GM21447 (cell line): ENCODE data around the gene CASP3.
A peak's percentile ranks its signal among the peaks of the same experiment; 100 is the strongest.

ENCODE experiments used
- ATAC-seq: cut with Tn5 transposase; IDR thresholded peaks from one replicate; pipeline ENCODE4 v1.9.1; 2021; ENCODE audit not compliant: unreplicated experiment

CASP3 gene

DNA sequence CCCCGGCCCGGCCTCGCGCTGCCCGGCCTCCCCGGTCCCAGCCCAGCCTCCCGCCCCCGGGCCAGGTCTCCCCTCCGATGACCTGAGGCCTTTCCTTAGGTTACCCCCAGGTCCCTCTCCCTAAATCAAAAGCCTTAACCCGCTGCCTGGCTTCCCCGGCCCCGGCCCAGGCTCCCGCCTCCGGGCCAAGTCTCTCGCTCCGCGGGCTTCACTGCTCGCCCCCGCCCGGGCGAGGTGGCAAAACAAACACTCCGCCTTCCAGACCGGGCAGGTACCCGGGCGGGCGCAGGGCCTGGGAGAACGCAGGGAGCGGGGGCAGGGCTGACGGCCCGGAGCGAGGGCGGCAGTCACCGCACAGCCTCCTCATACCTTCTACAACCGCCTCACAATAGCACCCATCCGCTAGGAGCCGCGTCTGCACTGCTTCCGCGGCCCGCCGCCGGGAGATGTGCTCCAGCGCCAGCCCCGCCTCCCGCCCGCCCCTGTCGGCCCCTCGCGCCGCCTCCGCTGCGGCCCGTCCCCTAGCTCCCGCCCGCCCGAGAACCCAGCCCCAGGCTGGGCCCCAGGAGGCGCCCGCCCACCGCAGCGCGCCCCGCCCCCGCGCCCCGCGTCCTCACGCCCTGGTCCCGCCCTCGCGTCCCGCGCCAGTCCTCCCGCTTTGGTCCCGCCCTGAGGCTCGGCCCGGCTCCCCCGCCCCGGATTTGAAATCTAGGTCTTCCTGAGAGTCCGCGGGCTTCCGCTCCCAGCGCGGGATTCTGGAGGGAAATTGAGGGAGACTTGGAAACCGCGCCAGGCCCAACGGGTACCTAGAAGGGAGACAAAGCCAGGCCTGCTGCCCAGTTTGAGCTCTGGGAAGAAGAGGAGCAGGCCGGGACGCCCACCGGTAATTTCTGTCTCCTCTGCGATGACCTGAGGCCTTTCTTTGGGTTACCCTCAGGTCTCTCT is at the start of gene CASP3, which contains the start of gene PRIMPOL:
CASP3 (minus strand) TSS at position 422 of the 945 bp plus-strand sequence. CDS start 10,994 bp downstream, outside the sequence.
PRIMPOL (plus strand) TSS at position 713 of the 945 bp plus-strand sequence. CDS start 7,403 bp downstream, outside the sequence.
- peak; percentile 79 for ATAC-seq

DNA sequence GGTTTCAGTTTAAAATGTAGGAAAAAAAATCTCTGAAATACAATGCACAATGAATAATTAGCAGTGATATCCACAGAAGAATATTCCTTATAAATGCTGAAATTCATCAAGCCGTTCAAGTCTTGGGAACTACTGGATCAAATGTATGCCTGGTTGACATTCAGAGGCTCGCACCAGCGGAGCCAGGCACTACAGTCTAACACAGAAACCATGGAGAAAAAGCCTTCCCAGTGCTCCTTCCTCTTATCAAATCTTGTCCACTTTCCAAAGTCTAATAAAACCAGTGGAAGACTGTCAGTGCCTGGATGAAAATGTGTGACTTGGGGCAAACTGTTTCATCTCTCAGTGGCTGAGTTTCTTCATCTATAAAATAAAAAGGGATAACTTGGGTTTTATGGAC is 48.7 kb upstream of the CASP3 start:
- ATAC-seq, result no peak

DNA sequence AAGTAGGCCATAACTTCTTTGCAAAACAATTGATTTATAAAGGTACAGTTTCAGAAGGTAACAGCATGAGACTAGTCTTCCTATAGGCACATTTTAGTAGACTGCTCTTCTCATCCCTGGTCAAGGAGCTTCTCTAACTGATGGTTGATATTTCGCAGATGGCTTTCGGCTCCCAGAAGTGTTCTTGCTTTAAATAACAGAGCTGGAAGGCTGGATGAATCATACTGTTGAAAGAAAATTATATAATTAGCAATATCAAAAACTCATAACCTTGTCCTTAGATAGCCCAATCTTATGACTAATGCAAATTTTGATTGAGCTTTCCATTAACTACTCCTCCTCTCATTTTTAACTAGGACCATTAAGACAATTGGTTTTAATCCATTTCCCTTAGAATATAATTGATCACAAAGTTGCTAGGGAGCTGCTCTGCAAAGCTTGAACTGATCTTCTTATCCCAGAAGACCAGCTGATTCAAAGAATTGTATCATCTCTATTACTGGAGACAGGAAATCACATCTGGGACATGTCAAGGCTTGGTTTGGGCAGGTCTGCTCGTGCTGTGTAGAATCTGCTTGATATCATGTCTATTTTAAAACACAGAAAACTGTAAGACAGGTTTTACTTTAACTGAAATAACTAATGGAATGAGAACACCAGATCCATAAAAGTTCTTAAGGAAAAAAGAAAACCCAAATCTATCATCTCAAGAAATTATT is 46.1 kb upstream of the CASP3 start:
- no peak for ATAC-seq

DNA sequence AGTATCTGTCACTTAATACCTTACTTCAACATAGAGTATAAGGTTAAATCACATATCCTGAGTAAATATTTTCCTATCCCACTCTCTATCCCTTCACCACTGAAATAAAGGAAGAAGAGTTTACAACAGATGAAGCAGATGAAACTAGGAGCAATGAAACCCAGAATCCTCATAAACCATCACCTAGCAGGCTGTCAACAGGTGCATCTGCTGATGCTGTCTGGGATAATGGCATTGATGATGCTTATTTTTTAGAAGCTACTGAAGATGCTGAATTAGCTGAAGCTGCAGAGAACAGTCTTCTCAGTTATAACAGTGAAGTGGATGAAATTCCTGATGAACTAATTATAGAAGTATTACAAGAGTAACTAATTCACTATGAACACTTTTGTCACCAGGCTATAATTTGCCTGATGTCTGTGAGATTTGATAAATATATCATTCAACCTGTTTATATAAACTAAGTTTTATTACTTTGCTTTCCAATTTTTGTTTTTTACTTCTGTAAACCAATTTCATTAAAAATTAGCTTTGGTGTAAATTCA is 45.2 kb upstream of the CASP3 start:
- ATAC-seq, result no peak

DNA sequence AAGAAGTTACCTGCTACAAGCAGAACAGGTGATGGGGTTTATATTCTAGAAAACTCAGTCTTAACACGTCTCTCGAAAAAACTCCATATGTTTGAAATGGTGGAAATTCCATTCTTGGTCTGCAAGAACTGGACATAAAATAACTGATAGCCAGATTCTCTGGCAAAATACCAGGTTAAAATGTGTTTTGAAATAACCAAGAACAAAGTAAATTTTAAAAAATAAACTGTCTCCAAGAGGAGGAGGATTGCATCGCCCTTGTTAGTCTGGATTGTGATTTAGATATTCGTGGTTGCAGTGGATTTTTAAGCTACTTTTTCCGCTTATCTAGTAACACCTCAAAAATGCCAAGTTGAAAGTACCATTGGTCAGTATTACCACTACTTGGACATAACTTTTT is 43.8 kb upstream of the CASP3 start:
- ATAC-seq, result no peak

DNA sequence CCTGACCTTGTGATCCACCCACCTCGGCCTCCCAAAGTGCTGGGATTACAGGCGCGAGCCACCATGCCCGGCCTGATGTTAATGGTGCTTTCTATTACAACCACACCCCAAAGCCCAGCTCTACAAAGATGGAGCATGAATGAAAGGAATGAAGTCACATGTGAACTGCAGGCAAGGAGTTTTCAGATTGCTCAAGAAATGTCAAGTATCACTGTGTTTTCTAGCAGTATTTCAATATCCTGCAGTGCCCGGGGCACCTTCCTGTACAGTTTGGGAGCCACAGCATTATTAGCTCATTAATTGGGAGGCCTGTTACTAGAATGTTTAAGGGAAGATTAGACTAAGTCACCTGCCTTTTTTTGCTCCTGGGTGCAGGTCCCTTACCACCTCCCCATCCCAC is 40.4 kb upstream of the CASP3 start:
- no peak for ATAC-seq

DNA sequence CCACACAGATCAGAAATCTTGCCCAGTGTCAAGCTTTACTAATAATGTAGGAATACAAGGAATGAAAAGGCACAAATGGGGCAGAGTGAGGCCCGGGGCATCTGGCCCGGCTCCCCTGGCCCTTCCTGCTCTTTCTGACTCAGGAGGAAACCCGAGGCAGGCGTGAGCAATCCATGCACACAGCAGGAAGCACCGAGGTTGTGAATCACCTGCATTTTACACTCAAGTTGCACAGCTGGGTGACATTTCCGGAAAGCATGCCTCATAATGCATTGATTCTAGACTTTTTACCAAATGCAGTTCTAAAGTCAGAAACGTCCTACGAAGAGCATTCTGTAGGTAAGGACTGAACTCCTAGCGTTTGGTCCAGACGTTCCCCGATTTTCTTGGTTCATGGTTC is 39.2 kb upstream of the CASP3 start:
- no peak for ATAC-seq

DNA sequence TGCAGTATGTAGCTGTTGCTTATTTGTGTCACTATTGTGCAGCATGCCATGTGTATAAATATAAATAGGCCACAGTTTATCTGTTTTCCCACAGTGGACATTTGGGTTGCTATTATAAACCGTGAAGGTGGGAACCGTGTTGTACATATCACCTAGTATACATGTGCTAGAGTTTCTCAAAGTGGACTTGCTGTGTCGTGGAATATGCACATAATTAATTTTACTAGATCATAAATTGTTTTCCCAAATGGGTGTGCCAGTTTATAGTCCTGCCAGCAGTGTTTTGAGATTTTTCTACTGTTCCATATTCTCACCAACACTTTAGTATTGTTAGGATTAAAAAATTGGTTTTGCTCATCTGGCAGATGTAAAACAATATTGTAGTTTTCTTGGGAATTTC is 38.8 kb upstream of the CASP3 start:
- no peak for ATAC-seq

DNA sequence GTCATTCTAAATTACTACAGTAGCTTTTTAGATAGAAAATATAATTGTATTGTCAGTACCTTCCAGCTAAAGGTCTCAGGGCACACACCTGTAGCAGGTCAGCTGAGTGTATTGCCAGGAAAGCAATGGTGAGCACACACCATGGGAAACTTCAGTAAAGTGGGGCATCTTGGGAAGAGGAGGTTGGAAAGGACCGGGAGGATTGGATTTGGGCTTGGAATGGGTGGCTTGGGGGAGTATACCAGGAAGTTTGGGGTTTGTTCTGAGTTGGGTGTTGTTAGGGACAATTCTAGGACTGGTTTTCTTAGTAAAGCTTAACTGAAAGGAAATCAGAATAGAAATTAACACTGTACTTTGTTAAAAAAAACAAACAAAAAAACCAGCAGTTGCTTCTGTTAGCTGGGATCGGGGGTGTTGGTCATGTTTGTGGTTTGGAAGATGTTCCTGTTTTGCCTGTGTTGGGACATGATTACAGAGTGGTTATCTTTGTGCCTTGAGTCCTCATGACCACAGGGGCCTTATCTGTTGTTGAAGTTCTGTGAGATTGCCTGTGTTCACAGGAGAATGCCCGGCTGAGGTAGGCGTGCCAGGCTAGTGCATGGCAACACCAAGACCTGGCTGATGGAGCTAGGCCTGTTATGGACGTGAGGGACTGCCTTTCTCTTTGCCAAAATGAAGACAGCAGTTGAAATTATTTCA is 35.4 kb upstream of the CASP3 start:
- no peak for ATAC-seq

DNA sequence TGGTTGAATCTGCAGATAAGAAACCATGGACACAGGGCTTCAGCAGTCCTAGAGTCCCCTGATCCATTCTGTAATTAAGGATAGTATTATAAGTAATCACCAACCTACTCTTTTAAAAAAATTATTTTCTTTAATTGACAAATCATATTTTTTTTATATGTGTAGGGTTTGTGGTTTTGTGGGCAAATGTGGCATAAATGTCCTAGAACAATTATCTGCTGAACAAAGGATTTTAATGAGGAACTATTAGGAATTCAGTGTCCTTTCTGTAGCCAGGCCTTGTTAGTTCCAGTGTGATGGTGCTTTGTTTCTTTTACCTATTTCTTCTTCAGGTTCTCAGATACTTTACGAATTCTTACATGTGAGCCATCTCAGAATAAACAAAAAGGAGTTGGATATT is 32.7 kb upstream of the CASP3 start:
- ATAC-seq, result no peak

DNA sequence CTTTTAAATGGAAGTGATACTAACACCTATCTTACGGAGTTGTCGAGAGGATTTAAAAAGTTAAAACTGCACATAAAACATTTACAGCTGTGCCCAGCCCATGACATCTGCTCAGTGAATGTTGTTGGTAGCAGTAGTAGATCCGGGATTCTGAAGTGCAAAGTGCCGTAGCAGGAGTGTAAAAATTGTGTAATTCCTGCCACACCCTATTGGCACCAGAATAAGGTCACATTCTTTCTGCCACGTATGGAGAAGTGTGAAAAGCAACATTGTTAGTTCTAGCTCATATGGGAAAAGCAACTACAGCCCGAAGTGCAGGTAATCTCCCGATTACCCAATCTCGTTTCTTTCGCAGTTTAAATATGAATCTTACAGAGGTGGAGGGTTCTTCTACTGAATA is 31.5 kb upstream of the CASP3 start:
- ATAC-seq, result no peak

DNA sequence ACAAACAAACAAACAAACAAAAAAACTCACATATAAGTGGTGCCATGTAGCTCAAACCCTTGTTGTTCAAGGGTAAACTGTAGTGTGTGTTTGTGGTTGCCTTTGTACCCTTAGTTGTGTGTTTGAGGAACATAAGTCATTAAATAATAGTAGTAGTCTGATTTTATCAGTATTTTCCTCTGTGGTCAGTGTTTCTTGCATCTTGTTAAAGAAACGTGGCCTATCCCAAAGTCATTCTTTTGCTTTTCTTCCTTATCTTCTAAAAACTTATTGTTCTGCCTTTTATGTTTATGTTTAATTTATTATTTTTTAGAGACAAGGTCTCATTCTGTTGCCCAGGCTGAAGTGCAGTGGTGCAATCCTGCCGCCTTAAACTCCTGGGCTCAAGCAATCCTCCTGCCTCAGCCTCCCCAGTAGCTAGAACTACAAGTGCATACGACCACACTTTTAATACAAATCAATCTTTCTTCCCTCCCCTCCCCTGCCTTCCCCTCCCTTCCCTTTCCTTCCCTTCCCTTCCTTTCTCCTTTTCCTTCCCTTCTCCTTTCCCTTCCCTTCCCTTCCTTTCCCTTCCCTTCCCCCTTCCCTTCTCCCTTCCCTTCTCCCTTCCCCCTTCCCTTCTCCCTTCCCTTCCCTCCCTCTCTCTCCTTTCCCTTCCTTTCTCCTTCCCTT is 26.7 kb upstream of the CASP3 start:
- no peak for ATAC-seq

DNA sequence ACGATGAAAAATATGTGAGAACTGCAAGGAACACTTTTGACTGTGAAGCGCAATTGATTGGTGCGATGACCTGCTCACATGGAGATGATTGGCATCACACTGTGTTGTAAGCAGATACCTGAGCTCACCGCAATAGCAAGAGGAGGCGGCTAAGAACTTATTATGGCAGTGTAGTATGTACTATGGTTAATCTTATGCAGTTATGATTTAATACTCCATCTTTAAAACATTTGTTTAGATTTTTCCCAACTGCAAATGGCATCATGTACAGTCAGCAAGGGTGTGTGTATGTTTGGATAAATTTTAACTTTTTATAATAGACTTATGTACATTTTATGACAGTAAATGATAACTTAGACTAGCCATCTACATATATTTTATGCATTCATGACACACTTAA is 25.8 kb upstream of the CASP3 start:
- no peak for ATAC-seq

DNA sequence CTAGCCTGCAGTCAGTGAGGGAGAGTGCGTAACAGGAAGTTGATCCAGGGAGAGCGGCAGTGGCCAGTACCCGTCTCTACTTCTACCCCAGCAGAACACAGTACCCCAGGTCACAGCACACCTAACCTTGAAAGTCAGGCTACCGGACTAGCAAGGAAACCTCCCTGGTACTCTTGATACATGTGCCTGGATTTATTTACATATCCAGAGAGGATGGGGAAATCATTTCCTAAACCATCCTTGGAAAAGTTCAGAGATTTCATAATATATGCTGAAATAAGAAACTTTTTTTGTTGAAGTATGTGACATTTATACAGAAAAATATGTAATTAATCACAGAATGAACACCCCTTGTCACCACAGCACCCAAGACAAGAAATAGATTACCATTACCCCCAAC is 24.8 kb upstream of the CASP3 start:
- no peak for ATAC-seq

DNA sequence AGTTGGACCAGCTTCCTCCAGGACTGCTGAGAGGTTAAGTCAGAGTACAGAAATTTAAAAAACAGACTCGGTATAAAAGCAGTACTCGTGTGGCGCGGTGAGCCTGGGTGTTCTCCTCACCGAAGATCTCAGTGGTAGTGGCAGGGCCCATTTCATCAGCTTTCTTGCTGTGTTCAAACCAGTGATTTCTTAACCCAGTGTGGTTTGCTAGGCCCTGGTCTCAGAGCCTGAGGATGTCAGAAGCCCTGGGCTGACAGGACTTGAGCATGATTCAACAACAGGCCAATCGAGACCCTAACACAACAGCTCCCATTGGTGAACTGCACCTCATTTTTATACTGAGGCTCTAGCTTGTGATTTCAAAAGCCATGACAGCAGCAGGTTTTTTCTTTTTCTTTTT is 23.5 kb upstream of the CASP3 start:
- ATAC-seq, result no peak

DNA sequence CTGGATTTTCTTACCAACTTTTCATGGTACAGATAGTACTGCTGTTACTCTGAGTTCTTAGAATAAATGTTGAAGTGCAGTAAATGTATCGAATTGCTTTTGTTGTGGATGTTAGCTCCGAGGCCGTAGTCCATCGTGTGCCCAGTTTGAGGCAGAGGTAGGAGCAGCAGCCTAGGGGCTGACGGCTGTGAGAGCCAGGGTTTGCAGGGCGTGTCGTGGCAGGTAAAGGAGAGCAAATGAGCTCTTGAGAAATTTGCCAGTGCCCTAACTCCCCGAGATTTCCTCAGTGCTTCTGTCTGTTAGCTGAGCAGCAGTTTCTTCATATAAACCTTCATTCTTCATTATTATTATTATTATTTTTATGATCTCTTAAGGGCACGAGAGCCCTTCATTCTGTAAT is 21.9 kb upstream of the CASP3 start:
- no peak for ATAC-seq

DNA sequence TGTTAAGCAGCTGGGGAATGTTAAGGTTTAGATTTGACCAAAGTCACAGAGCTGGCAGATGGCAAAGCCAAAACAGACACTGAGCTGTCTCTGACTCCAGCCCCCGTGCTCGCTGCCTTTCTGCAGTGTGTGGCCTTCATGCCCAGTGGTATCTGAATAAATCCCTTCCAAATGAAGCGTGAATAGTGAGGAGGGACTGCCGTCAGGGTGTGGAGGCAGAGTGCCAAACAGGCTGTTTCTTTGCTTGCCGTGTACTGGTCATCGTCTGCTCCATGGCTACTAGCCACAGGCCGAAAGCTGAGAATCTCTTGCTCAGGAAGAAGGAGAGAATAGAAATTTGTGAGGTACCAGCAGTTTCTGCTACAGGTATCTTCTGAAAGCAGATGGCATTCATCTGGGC is 20.0 kb upstream of the CASP3 start:
- no peak for ATAC-seq

DNA sequence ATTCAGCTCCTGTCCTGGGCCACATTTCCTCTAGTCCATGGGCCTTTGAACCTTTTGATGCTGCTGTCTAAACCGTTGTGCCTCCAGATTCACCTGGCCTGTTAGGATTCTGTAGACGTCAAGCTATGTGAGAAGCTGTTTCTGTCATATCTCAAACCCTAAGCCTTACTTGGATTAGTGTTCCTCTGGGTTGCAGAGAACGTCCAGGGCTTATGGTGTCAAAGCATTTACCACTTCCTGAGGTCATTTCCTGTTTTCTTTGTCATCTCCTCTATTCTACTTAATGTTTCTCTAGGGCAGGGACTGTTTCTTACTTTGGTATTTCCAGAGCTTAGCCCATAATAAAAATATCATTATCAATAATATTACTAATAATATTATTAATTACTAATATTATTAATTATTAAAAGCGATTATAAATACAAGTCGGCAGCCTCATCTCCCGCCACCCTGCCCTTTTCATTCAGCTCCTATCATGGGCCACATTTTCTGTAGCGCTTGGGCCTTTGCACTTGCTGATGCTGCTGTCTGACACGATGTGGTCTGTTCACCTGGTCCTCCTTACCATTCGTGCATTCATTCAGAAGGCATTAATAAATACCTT is 19.4 kb upstream of the CASP3 start:
- ATAC-seq, result no peak

DNA sequence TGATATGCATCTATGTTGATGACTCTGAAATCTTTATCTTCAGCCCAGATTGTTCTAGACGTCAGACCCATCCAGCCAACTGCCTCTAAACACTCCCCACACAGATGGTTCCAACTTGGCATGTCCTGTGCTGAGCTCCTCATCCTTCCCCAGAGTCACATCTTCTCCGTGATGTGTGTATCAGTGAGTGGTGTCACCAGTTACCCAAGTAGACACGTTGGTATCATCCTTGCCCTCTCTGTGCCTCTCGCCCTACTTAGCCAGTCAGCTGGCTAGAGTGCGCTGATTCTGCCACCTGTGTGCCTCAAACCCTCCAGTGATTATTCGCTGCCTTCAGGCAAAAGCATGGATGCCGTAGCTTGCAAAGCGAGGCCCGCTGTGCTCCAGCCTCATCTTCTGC is 18.8 kb upstream of the CASP3 start:
- no peak for ATAC-seq

DNA sequence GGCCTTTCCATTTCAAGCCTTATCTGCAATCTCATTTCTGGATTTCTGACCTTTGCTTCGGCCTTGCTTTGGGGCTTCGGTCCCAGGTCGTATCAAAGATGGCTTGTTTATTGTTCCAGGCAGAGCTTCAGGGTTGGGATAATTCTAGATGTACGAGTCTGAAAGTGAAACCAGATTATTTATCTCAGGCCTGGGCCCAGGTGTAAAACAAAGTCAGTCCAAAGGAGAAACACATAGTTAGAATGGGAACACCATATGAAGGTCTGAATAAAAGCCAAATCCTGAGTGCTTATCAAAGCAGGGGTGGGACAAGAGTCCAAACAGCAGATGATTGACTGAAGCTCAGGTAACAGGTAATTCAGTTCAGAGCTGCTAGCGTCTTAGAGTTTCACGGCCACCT is 17.4 kb upstream of the CASP3 start:
- ATAC-seq, result no peak
